Stimulated activated CD4-positive, alpha-beta T cell treated with anti-CD3 and anti-CD28 coated beads, Interleukin-4, amount 100 ng/mL, for 48 hours (primary cell): ENCODE measurements around the gene IQUB.
"Not testable (repeated sequence)": the region's sequence is repeated elsewhere in the genome, so short reads cannot be mapped to it uniquely, and the experiment has no call there.

Experiments
- DNase-seq, 2 donors: peaks; one replicate each; pipeline ENCODE4 v3.0.0-alpha.2; 2020; ENCODE audit warnings: low read depth in 2 of 2

IQUB gene

GRCh38 chr7:123492485-123492884, 41.9 kb downstream of the IQUB start:
- DNase-seq, result no peak

- DNase-seq, result no peak
Observed at GRCh38 chr7:123485721-123486120, 48.7 kb downstream of the IQUB start.

GRCh38 chr7:123485187-123485586, 49.2 kb downstream of the IQUB start:
- no peak for DNase-seq

- DNase-seq, result no peak
Observed at GRCh38 chr7:123484199-123484598, 50.2 kb downstream of the IQUB start.

GRCh38 chr7:123480107-123480506, 54.3 kb downstream of the IQUB start:
- DNase-seq, result no peak

- DNase-seq, result not testable (repeated sequence)
Observed at GRCh38 chr7:123478056-123478455, 56.3 kb downstream of the IQUB start.

GRCh38 chr7:123472750-123473445, 61.5 kb downstream of the IQUB start:
- DNase-seq, result no peak

GRCh38 chr7:123472327-123472726, 62.1 kb downstream of the IQUB start:
- no peak for DNase-seq

- DNase-seq, result no peak
Observed at GRCh38 chr7:123468303-123468702, 66.1 kb downstream of the IQUB start.

GRCh38 chr7:123463890-123464289, 70.5 kb downstream of the IQUB start:
- no peak for DNase-seq

GRCh38 chr7:123460616-123461015, 73.8 kb downstream of the IQUB start:
- DNase-seq, result no peak

GRCh38 chr7:123455965-123456470, 78.4 kb downstream of the IQUB start:
- no peak for DNase-seq

GRCh38 chr7:123440101-123440548, 94.3 kb downstream of the IQUB start:
- DNase-seq, result no peak

GRCh38 chr7:123439191-123439590, 95.2 kb downstream of the IQUB start:
- DNase-seq, result no peak

- no peak for DNase-seq
Observed at GRCh38 chr7:123437447-123437995, 96.9 kb downstream of the IQUB start.

- no peak for DNase-seq
Observed at GRCh38 chr7:123435080-123435700, 99.2 kb downstream of the IQUB start.

GRCh38 chr7:123433665-123434064, 100.7 kb downstream of the IQUB start:
- DNase-seq, result no peak

- DNase-seq, result no peak
Observed at GRCh38 chr7:123432601-123433000, 101.8 kb downstream of the IQUB start.

- no peak for DNase-seq
Observed at GRCh38 chr7:123431075-123431614, 103.2 kb downstream of the IQUB start.

- DNase-seq, result no peak
Observed at GRCh38 chr7:123425246-123425645, 109.1 kb downstream of the IQUB start.

GRCh38 chr7:123424463-123424862, 109.9 kb downstream of the IQUB start:
- DNase-seq, result no peak

GRCh38 chr7:123423622-123424021, 110.8 kb downstream of the IQUB start:
- no peak for DNase-seq

GRCh38 chr7:123417580-123417979, 116.8 kb downstream of the IQUB start:
- no peak for DNase-seq
